Measurements from ENCODE around the gene VAMP4. TPM values are rescaled to one million over a fixed set of nuclear protein-coding genes. Genes with fewer than 3 reads are reported as not detected.

VAMP4 gene
- total RNA-seq, 4 donors from 2014 or later: 6.0 to 14.3 (median 9.4) TPM

DNA sequence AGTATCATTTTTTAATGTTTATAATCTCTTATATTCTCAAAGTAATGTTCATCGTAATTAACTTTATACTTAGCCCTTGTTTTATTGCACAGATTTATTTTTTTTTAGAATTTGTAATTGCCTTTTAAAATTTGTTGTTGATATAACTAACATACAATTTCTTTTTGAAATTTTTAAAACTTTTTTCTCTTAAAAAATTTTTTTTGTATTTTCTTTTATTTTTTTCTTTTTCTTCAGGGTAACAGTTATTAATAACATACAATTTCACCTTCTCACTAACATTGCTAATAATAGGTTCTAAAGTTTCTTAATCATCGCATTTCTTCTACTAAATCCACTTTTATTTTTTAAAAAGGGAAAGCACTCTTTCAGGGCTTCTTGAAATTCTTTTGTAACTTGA, 11.3 kb upstream of the VAMP4 start:
- TF ChIP-seq EP300 (IDR thresholded peaks at IDR 0.05; ENCODE audit: low read depth) (no peak), POLR2AphosphoS5 (IDR thresholded peaks at IDR 0.05) (no peak), POLR2A (IDR thresholded peaks at IDR 0.05) (no peak)
- TF ChIP-seq, protein P1, sequence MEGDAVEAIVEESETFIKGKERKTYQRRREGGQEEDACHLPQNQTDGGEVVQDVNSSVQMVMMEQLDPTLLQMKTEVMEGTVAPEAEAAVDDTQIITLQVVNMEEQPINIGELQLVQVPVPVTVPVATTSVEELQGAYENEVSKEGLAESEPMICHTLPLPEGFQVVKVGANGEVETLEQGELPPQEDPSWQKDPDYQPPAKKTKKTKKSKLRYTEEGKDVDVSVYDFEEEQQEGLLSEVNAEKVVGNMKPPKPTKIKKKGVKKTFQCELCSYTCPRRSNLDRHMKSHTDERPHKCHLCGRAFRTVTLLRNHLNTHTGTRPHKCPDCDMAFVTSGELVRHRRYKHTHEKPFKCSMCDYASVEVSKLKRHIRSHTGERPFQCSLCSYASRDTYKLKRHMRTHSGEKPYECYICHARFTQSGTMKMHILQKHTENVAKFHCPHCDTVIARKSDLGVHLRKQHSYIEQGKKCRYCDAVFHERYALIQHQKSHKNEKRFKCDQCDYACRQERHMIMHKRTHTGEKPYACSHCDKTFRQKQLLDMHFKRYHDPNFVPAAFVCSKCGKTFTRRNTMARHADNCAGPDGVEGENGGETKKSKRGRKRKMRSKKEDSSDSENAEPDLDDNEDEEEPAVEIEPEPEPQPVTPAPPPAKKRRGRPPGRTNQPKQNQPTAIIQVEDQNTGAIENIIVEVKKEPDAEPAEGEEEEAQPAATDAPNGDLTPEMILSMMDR (IDR thresholded peaks at IDR 0.05): no peak
- intact Hi-C loops (cut with DNase I; ENCODE audit: low total_unique reads): no loop called here

DNA sequence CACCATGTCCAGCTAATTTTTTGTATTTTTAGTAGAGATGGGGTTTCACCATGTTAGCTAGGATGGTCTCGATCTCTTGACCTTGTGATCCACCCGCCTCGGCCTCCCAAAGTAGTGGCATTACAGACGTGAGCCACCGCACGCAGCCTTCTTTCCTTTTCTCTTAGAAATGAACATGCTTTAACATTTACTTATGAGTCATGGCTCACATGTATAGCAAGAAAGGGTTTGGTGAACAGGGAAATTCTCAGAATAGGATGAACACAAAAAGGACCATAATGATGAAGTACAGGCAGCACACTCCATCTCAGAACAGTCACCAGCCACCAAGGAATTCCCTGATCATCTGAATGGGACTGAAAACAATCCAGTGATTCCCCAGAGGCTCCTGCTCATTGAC, 9.4 kb upstream of the VAMP4 start:
- no peak for TF ChIP-seq POLR2AphosphoS5 (IDR thresholded peaks at IDR 0.05)
- no peak for TF ChIP-seq EP300 (IDR thresholded peaks at IDR 0.05; ENCODE audit: low read depth)
- TF ChIP-seq, protein P1 (IDR thresholded peaks at IDR 0.05): no peak
- no peak for TF ChIP-seq POLR2A (IDR thresholded peaks at IDR 0.05)
- in situ Hi-C loops (cut with MboI; ENCODE audit: low pct_ligation_motif_present in 1 of 4, low pct_unique_long_range_greater_than_20kb in 1 of 4, low sequenced_read_pairs in 3 of 4): no loop called here
- 96% methylated on average over 6 of the region's 6 CpGs; no CpG with 5 or more reads in 1 of the 2 donors for WGBS, 2 donors (ENCODE audit: low coverage in 1 of 2)

More for the DNA sequence above, 11.3 kb upstream of the VAMP4 start:
- in situ Hi-C loops (cut with MboI; ENCODE audit: low pct_ligation_motif_present in 1 of 4, low pct_unique_long_range_greater_than_20kb in 1 of 4, low sequenced_read_pairs in 3 of 4): no loop called here
- H3K4me3 ChIP-seq: no peak overlapping the region
- H3K9me3 ChIP-seq: no peaks in the 10 kb centered on the region
- no peak overlapping the region for H3K27ac ChIP-seq
- H3K27me3 ChIP-seq: no peaks in the 10 kb centered on the region
- WGBS, 2 donors (ENCODE audit: low coverage in 1 of 2): 88 to 95% methylated on average over 2 of the region's 2 CpGs
- no peaks in the 10 kb centered on the region for H3K36me3 ChIP-seq
- no peak for DNase-seq
- no peaks in the 10 kb centered on the region for H3K4me1 ChIP-seq

DNA sequence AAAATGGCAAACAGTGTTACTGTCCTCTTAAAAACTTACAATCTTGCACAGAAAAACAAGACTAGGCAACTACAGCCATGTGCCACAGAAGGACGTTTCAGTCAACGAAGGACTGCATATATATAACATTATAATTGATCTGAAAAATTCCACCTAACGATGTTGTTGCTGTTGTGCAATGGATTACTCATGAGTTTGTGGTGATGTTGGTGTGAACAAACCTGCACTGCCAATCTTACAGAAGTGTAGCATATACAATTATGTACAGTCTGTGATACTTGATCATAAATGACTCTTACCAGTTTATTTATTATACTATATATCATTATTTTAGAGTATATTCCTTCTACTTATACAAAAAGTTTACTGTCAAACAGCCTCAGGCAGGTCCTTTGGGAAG, 6.8 kb upstream of the VAMP4 start:
- in situ Hi-C loops (cut with MboI; ENCODE audit: low pct_ligation_motif_present in 1 of 4, low pct_unique_long_range_greater_than_20kb in 1 of 4, low sequenced_read_pairs in 3 of 4) (no loop called here), intact Hi-C loops (cut with DNase I; ENCODE audit: low total_unique reads) (no loop called here)
- H3K4me1 ChIP-seq: peaks cover 0 to 4% (median 2%) of the 10 kb centered on the region in 4 donors
- H3K27me3 ChIP-seq: no peaks in the 10 kb centered on the region
- H3K9me3 ChIP-seq: no peaks in the 10 kb centered on the region
- no peak for TF ChIP-seq POLR2AphosphoS5 (IDR thresholded peaks at IDR 0.05)
- H3K27ac ChIP-seq: no peak overlapping the region
- 81 to 92% methylated on average over 3 of the region's 3 CpGs for WGBS, 2 donors (ENCODE audit: low coverage in 1 of 2)
- no peaks in the 10 kb centered on the region for H3K36me3 ChIP-seq
- no peak overlapping the region for H3K4me3 ChIP-seq
- no peak for DNase-seq

More for the DNA sequence above, 9.4 kb upstream of the VAMP4 start:
- Histone ChIP-seq H3K9me3 (no peaks in the 10 kb centered on the region), H3K4me3 (no peak overlapping the region), H3K27me3 (no peaks in the 10 kb centered on the region), H3K27ac (no peak overlapping the region), H3K36me3 (no peaks in the 10 kb centered on the region), H3K4me1 (no peaks in the 10 kb centered on the region)
- intact Hi-C loops (cut with DNase I; ENCODE audit: low total_unique reads): no loop called here
- DNase-seq: no peak

DNA sequence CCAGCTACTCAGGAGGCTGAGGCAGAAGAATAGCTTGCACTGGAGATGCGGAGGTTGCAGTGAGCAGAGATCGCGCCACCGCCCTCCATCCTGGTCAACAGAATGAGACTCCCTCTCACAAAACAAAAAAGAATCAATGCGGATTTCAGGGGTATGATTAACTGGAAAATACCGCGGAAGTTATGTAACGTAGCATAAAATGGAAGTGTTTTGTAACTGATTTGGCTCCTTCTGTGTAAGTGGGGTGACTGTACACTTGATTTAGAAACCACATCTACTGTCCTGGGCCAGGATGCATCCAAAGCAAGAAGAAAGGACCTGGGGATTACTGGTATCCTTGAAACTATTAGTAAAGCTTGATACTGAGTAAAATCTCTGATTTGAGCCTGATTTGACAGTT, 3.1 kb upstream of the VAMP4 start:
- Histone ChIP-seq H3K4me1 (peaks cover 10 to 25% (median 15%) of the 10 kb centered on the region in 4 donors), H3K9me3 (no peaks in the 10 kb centered on the region), H3K4me3 (no peak overlapping the region), H3K27me3 (no peaks in the 10 kb centered on the region), H3K27ac (no peak overlapping the region), H3K36me3 (no peaks in the 10 kb centered on the region)
- no peak for DNase-seq
- TF ChIP-seq EP300 (IDR thresholded peaks at IDR 0.05; ENCODE audit: low read depth): no peak
- TF ChIP-seq, protein P1 (IDR thresholded peaks at IDR 0.05): no peak
- no peak for TF ChIP-seq POLR2A (IDR thresholded peaks at IDR 0.05)
- no peak for TF ChIP-seq POLR2AphosphoS5 (IDR thresholded peaks at IDR 0.05)
- 94 to 95% methylated on average over 8 of the region's 8 CpGs for WGBS, 2 donors (ENCODE audit: low coverage in 1 of 2)
- in situ Hi-C loops (cut with MboI; ENCODE audit: low pct_ligation_motif_present in 1 of 4, low pct_unique_long_range_greater_than_20kb in 1 of 4, low sequenced_read_pairs in 3 of 4): no loop called here
- intact Hi-C loops (cut with DNase I; ENCODE audit: low total_unique reads): no loop called here

Measured in transverse colon (tissue), 4 donors.